Left ventricle myocardium inferior (tissue), 1 donor: ENCODE data around the gene NPIPA5. TPM values are rescaled to one million over a fixed set of nuclear protein-coding genes. Genes with fewer than 3 reads are reported as not detected.
"Not testable (repeated sequence)": the region's sequence is repeated elsewhere in the genome, so short reads cannot be mapped to it uniquely, and the experiment has no call there.

Source experiments
- DNase-seq: peaks from one replicate; pipeline ENCODE4 v3.0.0-alpha.2; 2020
- H3K27ac ChIP-seq: fragments of 200-600 bp; replicated peaks from 2 replicates; pipeline ENCODE4 v1.8.0; 2021
- H3K27me3 ChIP-seq: fragments of 200-600 bp; 2 replicates; pipeline ENCODE4 v1.8.0; 2021; ENCODE audit warnings: low read depth
- H3K36me3 ChIP-seq: fragments of 200-600 bp; 2 replicates; pipeline ENCODE4 v1.8.0; 2021
- H3K4me1 ChIP-seq: fragments of 200-600 bp; 2 replicates; pipeline ENCODE4 v1.8.0; 2021
- H3K4me3 ChIP-seq: fragments of 200-600 bp; 2 replicates; pipeline ENCODE4 v1.8.0; 2021; ENCODE audit warnings: mild to moderate bottlenecking, moderate library complexity
- H3K9me3 ChIP-seq: fragments of 200-600 bp; replicated peaks from 2 replicates; pipeline ENCODE4 v1.8.0; 2021
- intact Hi-C: fragments of 100-400 bp; cut with micrococcal nuclease; formaldehyde crosslinking; loops from one replicate; pipeline ENCODE4 v1.11.0; 2022
- long read RNA-seq: library from polyadenylated mRNA; unstranded; transcript quantifications from one replicate; pipeline ENCODE4 v2.0.0, GENCODE V29; 2021
- total RNA-seq: library from RNA; stranded (reverse); fragmentation: NEBNext Ultra II Directional; extraction: Animal tissue kit (Norgen Biotek cat#: 25700); gene quantifications from one replicate; pipeline ENCODE4 v1.2.1, GENCODE V29; 2021
- TF ChIP-seq, protein P1 (sequence below): fragments of 200-600 bp; IDR thresholded peaks from 2 replicates; pipeline ENCODE4 v1.8.0; 2021; ENCODE audit warnings: antibody characterized with exemption, mild to moderate bottlenecking, borderline replicate concordance
- donor health status: DM: no; HTN: yes; CAD: no; lungs with severe emphysema.

The NPIPA5 gene
- total RNA-seq, result 5.7 TPM
- long read RNA-seq, partial matches to known transcripts, result 0 of 1 reads
- long read RNA-seq, other reads (novel, unspliced or antisense), result 1 of 1 reads

- DNase-seq, intact Hi-C loops, H3K27me3 ChIP-seq: not testable (repeated sequence)
Measured at GRCh38 chr16:15378194-15378593, at the start of gene NPIPA5. Gene NPIPA5, minus strand, starts transcription at chr16:15378294. Its CDS starts 0 bp downstream, at chr16:15378294.

DNA sequence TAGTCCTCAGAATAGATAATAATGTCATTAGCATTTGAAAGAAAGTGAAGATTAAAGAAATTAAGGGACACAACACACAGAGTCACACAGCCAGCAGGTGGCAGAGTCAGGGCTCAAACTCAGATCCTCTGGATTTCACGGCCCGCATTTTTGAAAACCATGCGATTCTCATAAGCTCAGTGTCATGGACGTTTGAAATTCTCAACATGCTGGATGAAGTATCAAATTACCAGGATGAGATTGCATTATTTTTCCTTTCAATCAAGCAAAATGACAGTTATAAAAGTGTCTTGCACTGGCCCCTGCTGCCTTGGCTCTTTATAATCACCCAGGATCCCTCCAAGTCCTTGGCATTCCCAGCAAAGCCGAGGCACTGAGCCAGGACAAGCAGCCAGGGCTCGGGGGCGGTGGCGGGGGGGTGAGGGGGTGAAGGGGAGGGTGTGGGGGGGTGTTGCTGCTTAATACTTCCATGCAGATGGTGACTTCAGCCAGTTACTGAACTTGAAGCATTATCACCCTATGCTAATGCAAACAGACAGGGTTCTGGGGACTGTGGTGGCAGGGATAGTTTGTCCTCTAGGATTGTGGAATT, 49.6 kb upstream of the NPIPA5 start:
- TF ChIP-seq, protein P1, sequence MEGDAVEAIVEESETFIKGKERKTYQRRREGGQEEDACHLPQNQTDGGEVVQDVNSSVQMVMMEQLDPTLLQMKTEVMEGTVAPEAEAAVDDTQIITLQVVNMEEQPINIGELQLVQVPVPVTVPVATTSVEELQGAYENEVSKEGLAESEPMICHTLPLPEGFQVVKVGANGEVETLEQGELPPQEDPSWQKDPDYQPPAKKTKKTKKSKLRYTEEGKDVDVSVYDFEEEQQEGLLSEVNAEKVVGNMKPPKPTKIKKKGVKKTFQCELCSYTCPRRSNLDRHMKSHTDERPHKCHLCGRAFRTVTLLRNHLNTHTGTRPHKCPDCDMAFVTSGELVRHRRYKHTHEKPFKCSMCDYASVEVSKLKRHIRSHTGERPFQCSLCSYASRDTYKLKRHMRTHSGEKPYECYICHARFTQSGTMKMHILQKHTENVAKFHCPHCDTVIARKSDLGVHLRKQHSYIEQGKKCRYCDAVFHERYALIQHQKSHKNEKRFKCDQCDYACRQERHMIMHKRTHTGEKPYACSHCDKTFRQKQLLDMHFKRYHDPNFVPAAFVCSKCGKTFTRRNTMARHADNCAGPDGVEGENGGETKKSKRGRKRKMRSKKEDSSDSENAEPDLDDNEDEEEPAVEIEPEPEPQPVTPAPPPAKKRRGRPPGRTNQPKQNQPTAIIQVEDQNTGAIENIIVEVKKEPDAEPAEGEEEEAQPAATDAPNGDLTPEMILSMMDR, result peak; percentile 75
- H3K27ac ChIP-seq, result peak overlapping the region; percentile 62
- H3K4me3 ChIP-seq, result peak overlapping the region; percentile 43
- DNase-seq, result peak; percentile 72
- H3K27me3 ChIP-seq, result no peaks in the 10 kb centered on the region
- intact Hi-C loops, result no loop called here
- H3K36me3 ChIP-seq, result no peaks in the 10 kb centered on the region
- H3K9me3 ChIP-seq, result no peaks in the 10 kb centered on the region
- peaks cover 10% of the 10 kb centered on the region for H3K4me1 ChIP-seq

More at GRCh38 chr16:15378194-15378593, at the start of gene NPIPA5:
- not testable (repeated sequence) for H3K27ac ChIP-seq, H3K4me3 ChIP-seq, H3K36me3 ChIP-seq, H3K4me1 ChIP-seq, H3K9me3 ChIP-seq

DNA sequence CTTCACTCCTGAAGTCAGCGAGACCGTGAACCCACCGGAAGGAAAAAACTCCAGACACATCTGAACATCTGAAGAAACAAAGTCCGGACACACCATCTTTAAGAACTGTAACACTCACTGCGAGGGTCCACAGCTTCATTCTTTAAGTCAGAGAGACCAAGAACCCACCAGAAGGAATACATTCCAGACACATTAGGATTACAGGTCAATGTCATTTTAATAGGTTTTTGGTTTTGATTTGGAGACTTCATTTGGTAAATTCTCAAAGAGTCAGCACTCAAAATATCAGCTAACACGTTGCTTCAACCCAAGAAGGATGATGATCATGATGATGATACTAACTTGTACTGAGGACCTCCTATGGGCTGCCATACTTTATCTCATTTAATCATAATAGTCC, 48.7 kb upstream of the NPIPA5 start:
- intact Hi-C loops, result no loop called here
- DNase-seq, result no peak
- Histone ChIP-seq H3K27me3 (no peaks in the 10 kb centered on the region), H3K9me3 (no peaks in the 10 kb centered on the region), H3K4me3 (no peak overlapping the region), H3K4me1 (peaks cover 10% of the 10 kb centered on the region), H3K27ac (no peak overlapping the region), H3K36me3 (no peaks in the 10 kb centered on the region)
- TF ChIP-seq, protein P1, result no peak

GRCh38 chr16:15425861-15426260, 47.8 kb upstream of the NPIPA5 start:
- no peak overlapping the region for H3K27ac ChIP-seq
- DNase-seq, result no peak
- TF ChIP-seq, protein P1, result no peak
- no peak overlapping the region for H3K4me3 ChIP-seq
- intact Hi-C loops, result no loop called here
- H3K9me3 ChIP-seq, result no peaks in the 10 kb centered on the region
- H3K36me3 ChIP-seq, result no peaks in the 10 kb centered on the region
- H3K27me3 ChIP-seq, result no peaks in the 10 kb centered on the region
- H3K4me1 ChIP-seq, result peaks cover 10% of the 10 kb centered on the region

GRCh38 chr16:15422222-15422621, 44.1 kb upstream of the NPIPA5 start:
- Histone ChIP-seq H3K27ac (no peak overlapping the region), H3K36me3 (no peaks in the 10 kb centered on the region), H3K27me3 (no peaks in the 10 kb centered on the region), H3K4me1 (no peaks in the 10 kb centered on the region), H3K4me3 (no peak overlapping the region), H3K9me3 (no peaks in the 10 kb centered on the region)
- TF ChIP-seq, protein P1, result no peak
- no peak for DNase-seq
- intact Hi-C loops, result no loop called here

- DNase-seq, H3K9me3 ChIP-seq, H3K4me1 ChIP-seq, H3K27ac ChIP-seq, H3K36me3 ChIP-seq, H3K27me3 ChIP-seq, H3K4me3 ChIP-seq, intact Hi-C loops: not testable (repeated sequence)
Measured at GRCh38 chr16:15421696-15422095, 43.6 kb upstream of the NPIPA5 start.
